Esophagus squamous epithelium (tissue), 5 donors: Measurements from ENCODE around the gene MED13L. TPM values are rescaled to one million over a fixed set of nuclear protein-coding genes. Genes with fewer than 3 reads are reported as not detected.

Experiments used
- DNase-seq: peaks from one replicate; lab custom pipeline; 2025; lab: John Stamatoyannopoulos, UW
- H3K27ac ChIP-seq, 4 donors: fragments of 200-600 bp; sonication (generic); one replicate each; pipeline ENCODE4 v1.5.1; 2016 to 2019; ENCODE audit warnings: mild to moderate bottlenecking in 1 of 4
- H3K27me3 ChIP-seq, 4 donors: fragments of 200-600 bp; sonication (generic); 1 replicate in 3 of 4; 2 replicates in 1 of 4; pipeline versions ENCODE4 v1.5.1 to v1.6.0; 2017 to 2021; ENCODE audit warnings: antibody characterized with exemption in 1 of 4
- H3K36me3 ChIP-seq, 3 donors: fragments of 200-600 bp; sonication (generic); one replicate each; pipeline ENCODE4 v1.5.1; 2016 to 2019
- H3K4me1 ChIP-seq, 3 donors: fragments of 200-600 bp; sonication (generic); one replicate each; pipeline ENCODE4 v1.5.1; 2017 to 2019
- H3K4me3 ChIP-seq, 4 donors: fragments of 200-600 bp; sonication (generic); 1 replicate in 3 of 4; 2 replicates in 1 of 4; pipeline ENCODE4 v1.5.1; 2016 to 2019; ENCODE audit warnings: mild to moderate bottlenecking in 2 of 4, moderate library complexity in 1 of 4
- H3K9me3 ChIP-seq, 3 donors: fragments of 200-600 bp; sonication (generic); one replicate each; pipeline ENCODE4 v1.5.1; 2016 to 2019
- POLR2A ChIP-seq, 4 donors: fragments of 450-650 bp; IDR thresholded peaks; one replicate each; pipeline ENCODE4 v1.6.1; 2017; ENCODE audit warnings: antibody characterized with exemption in 4 of 4, mild to moderate bottlenecking in 4 of 4, moderate library complexity in 3 of 4
- WGBS, 2 donors: methylation state at CpG; one replicate each; pipeline ENCODE4 v1.1.5; 2018; 5-methylcytosine and 5-hydroxymethylcytosine counted together
- intact Hi-C: fragments of 100-400 bp; cut with DNase I; formaldehyde crosslinking; loops from one replicate; pipeline ENCODE4 v1.15.0; 2022
- total RNA-seq, 4 donors: library from RNA; depleted of rRNA; stranded (reverse); fragments of >200 nt; gene quantifications; one replicate each; pipeline ENCODE4 v1.1.0, GENCODE V29; 2016
- TF ChIP-seq, protein P1 (sequence below), 6 experiments: fragments of 450-650 bp in 4 of 6; fragments of 200-600 bp in 2 of 6; sonication (generic) in 2 of 6; IDR thresholded peaks; one replicate each; pipeline ENCODE4 v1.5.1; 2016 to 2019; ENCODE audit warnings: antibody characterized with exemption in 6 of 6, mild to moderate bottlenecking in 4 of 6, moderate library complexity in 4 of 6
- donor health status: DM: yes; HTN: yes; CAD: no.

MED13L gene
- total RNA-seq, 4 donors from 2014 or later, result 52.2 to 137 (median 62.1) TPM

GRCh38 chr12:116280595-116281290 lies 3.2 kb upstream of the MED13L start:
- intact Hi-C loops, result no loop called here
- H3K4me1 ChIP-seq, result peaks cover 0 to 12% (median 0%) of the 10 kb centered on the region in 3 donors
- TF ChIP-seq, protein P1, sequence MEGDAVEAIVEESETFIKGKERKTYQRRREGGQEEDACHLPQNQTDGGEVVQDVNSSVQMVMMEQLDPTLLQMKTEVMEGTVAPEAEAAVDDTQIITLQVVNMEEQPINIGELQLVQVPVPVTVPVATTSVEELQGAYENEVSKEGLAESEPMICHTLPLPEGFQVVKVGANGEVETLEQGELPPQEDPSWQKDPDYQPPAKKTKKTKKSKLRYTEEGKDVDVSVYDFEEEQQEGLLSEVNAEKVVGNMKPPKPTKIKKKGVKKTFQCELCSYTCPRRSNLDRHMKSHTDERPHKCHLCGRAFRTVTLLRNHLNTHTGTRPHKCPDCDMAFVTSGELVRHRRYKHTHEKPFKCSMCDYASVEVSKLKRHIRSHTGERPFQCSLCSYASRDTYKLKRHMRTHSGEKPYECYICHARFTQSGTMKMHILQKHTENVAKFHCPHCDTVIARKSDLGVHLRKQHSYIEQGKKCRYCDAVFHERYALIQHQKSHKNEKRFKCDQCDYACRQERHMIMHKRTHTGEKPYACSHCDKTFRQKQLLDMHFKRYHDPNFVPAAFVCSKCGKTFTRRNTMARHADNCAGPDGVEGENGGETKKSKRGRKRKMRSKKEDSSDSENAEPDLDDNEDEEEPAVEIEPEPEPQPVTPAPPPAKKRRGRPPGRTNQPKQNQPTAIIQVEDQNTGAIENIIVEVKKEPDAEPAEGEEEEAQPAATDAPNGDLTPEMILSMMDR (IDR thresholded peaks at IDR 0.05), result no peak
- no peak for TF ChIP-seq POLR2A (IDR thresholded peaks at IDR 0.05)
- no peak for DNase-seq
- WGBS, 2 donors, result 64 to 72% methylated on average over 3 to 5 of the region's 5 CpGs
- H3K9me3 ChIP-seq, result no peaks in the 10 kb centered on the region
- no peak overlapping the region for H3K4me3 ChIP-seq
- no peak overlapping the region for H3K27ac ChIP-seq
- no peaks in the 10 kb centered on the region for H3K27me3 ChIP-seq
- no peaks in the 10 kb centered on the region for H3K36me3 ChIP-seq

DNA sequence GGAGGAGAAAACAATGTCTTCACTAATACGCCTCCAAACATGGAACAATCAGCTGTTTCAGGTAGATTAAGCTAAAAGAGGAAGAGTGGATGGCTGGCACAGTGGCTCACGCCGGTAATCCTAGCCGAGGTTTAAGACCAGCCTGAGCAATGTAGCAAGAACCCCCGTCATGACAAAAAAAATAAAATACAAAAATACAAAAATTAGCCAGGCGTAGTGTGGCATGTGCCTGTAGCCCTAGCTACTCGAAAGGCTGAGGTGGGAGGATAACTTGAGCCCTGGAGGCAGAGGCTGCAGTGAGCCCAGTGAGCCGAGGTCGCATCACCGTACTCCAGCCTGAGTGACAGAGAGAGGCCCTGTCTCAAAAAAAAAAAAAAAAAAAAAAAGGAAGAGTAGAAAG lies 1.2 kb upstream of the MED13L start:
- intact Hi-C loops, result loop anchor here (10.0 kb wide), 1 partner anchor 316 kb away; no protein-coding TSS in a partner anchor
- no peak overlapping the region for H3K27ac ChIP-seq
- WGBS, 2 donors, result 75 to 81% methylated on average over 10 of the region's 10 CpGs
- no peaks in the 10 kb centered on the region for H3K9me3 ChIP-seq
- no peaks in the 10 kb centered on the region for H3K27me3 ChIP-seq
- DNase-seq, result no peak
- H3K4me3 ChIP-seq, result no peak overlapping the region
- H3K4me1 ChIP-seq, result peaks cover 8 to 30% (median 11%) of the 10 kb centered on the region in 3 donors
- no peaks in the 10 kb centered on the region for H3K36me3 ChIP-seq
- TF ChIP-seq POLR2A (IDR thresholded peaks at IDR 0.05), result no peak
- TF ChIP-seq, protein P1 (IDR thresholded peaks at IDR 0.05), result no peak

DNA sequence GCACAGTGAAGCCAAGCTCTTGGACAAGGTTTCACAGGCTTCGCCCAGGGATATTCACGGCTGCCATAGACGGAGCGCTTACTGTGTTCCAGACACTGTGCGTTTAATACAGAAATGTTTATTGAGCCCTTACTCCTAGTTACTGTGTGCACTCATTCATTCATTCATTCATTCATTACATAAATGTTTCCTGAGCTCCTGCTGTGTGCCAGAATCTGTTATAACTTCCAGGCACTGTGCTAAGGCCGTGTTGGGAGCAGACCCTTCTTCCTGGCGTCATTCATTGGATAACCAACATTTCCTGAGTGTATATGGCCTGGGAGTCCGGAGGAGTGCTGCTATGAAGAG lies 760 bp upstream of the MED13L start:
- no peaks in the 10 kb centered on the region for H3K36me3 ChIP-seq
- TF ChIP-seq, protein P1 (IDR thresholded peaks at IDR 0.05), result no peak
- TF ChIP-seq POLR2A (IDR thresholded peaks at IDR 0.05), result no peak
- no peak for DNase-seq
- peak overlapping the region; percentile 92 to 100 (median 98) for H3K27ac ChIP-seq
- no peaks in the 10 kb centered on the region for H3K9me3 ChIP-seq
- H3K27me3 ChIP-seq, result no peaks in the 10 kb centered on the region
- peak overlapping the region; percentile 72 to 94 (median 84) for H3K4me3 ChIP-seq
- intact Hi-C loops, result loop anchor here (10.0 kb wide), 1 partner anchor 317 kb away; no protein-coding TSS in a partner anchor
- peaks cover 12 to 34% (median 15%) of the 10 kb centered on the region in 3 donors for H3K4me1 ChIP-seq
- WGBS, 2 donors, result 55 to 62% methylated on average over 7 to 8 of the region's 8 CpGs

DNA sequence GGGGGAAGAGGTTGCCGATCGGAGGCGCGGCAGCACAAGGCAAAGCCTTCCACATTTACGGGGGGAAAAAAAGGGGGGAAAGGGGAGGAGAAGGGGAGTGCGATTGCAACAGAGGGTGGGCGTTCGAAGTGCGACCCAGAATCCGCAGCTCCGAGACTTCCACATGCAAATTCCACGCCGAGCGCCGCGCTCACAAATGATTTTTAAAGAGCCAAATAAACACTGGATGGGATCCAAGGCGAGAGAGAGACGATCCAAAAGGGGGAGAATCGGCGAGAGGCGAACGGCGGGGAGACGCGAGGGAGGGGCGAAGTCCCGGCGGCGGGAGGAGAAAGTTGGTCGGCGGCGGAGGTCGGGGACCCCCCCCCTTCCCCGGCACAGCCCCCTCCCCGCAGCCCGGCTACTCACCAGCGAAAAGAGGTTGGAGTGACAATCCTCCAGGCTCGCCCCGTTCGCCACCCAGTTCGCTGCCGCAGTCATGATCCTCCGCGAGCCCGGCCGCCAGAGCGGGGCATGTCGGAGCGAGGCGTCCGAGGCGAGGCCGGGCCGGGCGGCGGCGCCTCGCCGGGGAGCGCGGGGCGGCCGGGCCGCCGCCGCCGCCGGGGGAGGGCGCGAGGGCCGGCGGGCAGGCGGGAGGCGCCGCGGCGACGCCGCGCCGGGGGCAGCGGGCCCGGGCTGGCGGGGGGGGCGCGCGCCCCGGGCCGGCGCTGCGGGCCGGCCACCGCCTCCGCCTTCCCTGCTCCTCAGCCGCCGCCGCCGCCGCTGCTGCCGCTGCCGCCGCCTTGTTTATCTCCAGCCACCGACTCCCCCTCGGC lies 634 bp downstream of the MED13L start:
- H3K4me1 ChIP-seq, result peaks cover 15 to 48% (median 26%) of the 10 kb centered on the region in 3 donors
- no peaks in the 10 kb centered on the region for H3K36me3 ChIP-seq
- TF ChIP-seq, protein P1 (IDR thresholded peaks at IDR 0.05), result no peak
- no peak for TF ChIP-seq POLR2A (IDR thresholded peaks at IDR 0.05)
- 0 to 1% methylated on average over 26 to 34 of the region's 104 CpGs for WGBS, 2 donors
- peak overlapping the region; percentile 95 to 100 (median 98) for H3K27ac ChIP-seq
- DNase-seq, result peak; percentile 12
- no peaks in the 10 kb centered on the region for H3K27me3 ChIP-seq
- H3K4me3 ChIP-seq, result peak overlapping the region; percentile 72 to 94 (median 84)
- intact Hi-C loops, result loop anchor here (10.0 kb wide), 1 partner anchor 318 kb away; no protein-coding TSS in a partner anchor
- H3K9me3 ChIP-seq, result no peaks in the 10 kb centered on the region
